ENCODE results near the gene CCDC157. TPM values are rescaled to one million over a fixed set of nuclear protein-coding genes. Genes with fewer than 3 reads are reported as not detected.

The CCDC157 gene
- total and polyA plus RNA-seq, 2 of the 4 experiments (the other 2 are of a cell fraction), result 0.90 to 2.2 TPM

DNA sequence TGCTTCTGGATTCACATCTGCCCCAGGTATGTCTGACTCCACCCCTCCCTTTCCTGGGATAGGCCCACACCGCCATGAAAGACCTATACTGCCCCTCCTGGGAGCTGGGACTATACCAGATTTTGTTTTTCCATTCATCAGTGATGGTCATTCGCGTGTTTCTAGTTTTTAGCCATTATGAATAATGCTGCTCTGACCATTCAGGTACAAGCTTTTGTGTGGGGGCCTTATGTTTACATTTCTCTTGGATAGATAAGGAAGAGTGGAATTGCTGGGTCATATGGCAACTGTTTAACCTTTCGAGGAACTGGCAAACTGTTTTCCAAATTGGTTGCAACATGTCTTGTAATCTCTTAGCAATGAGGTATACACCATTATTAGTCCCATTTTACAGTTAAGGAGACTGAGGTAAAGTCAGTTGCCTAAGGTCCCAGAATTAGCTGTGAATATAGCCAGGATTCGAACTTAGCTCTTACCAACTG, 28.9 kb upstream of the CCDC157 start:
- ATAC-seq (ENCODE audit: low read depth), result no peak
- POLR2A ChIA-PET (ENCODE audit: unreplicated experiment), result no interaction called here

More for the DNA sequence above, 28.9 kb upstream of the CCDC157 start:
- intact Hi-C loops (cut with micrococcal nuclease) (loop anchor here (2.0 kb wide), 1 partner anchor 39 kb away; the partner anchor contains the start of gene CASTOR1), dilution Hi-C loops (cut with HindIII; ENCODE audit: low sequenced_read_pairs, unreplicated experiment) (no loop called here), in situ Hi-C loops (cut with MboI; ENCODE audit: low sequenced_read_pairs) (no loop called here)
- CTCF ChIA-PET, result no interaction called here
- H4K91ac ChIP-seq (ENCODE audit: insufficient read depth, low read depth, low read length), result no peak overlapping the region
- no peaks in the 10 kb centered on the region for H3K27me3 ChIP-seq (ENCODE audit: control insufficient read depth, insufficient read depth, low read length)
- H2BK20ac ChIP-seq (ENCODE audit: low read depth, low read length), result no peak overlapping the region
- no peak overlapping the region for H2BK15ac ChIP-seq (ENCODE audit: low read depth, low read length)
- H2AK9ac ChIP-seq (replicated peaks; ENCODE audit: low read depth, low read length, poor library complexity), result no peak overlapping the region
- no peak overlapping the region for H3K4me3 ChIP-seq (ENCODE audit: insufficient read depth, low read depth, low read length)
- H2AK5ac ChIP-seq (ENCODE audit: low read depth, low read length), result no peak overlapping the region
- H4K5ac ChIP-seq (ENCODE audit: low read depth, low read length), result no peak overlapping the region
- no peak overlapping the region for H3K56ac ChIP-seq (ENCODE audit: extremely low read depth, insufficient read depth, low read length)
- no TSS peak for BruUV-seq (replicated peaks)
- no peak overlapping the region for H4K8ac ChIP-seq (ENCODE audit: low read depth in 2 of 2, low read length in 2 of 2)
- H3K23ac ChIP-seq (ENCODE audit: low read depth, low read length), result no peak overlapping the region
- 67% methylated on average over 1 of the region's 5 CpGs; no CpG with 5 or more reads in 1 of the 2 experiments for WGBS, 2 experiments (ENCODE audit: extremely low coverage in 2 of 2, insufficient read length in 1 of 2)
- no peak overlapping the region for H3K4me2 ChIP-seq (ENCODE audit: low read depth, low read length)
- H3K9me1 ChIP-seq (ENCODE audit: insufficient read depth, low read length), result peaks cover 27% of the 10 kb centered on the region
- 0 out of 2 replicates have a peak, but pooled peaks have one; percentile 10 for TF ChIP-seq RAD21 (IDR thresholded peaks at IDR 0.05; ENCODE audit: low read length)
- TF ChIP-seq BHLHE40 (IDR thresholded peaks at IDR 0.05; ENCODE audit: low read depth, low read length), result no peak
- TF ChIP-seq, protein P1, sequence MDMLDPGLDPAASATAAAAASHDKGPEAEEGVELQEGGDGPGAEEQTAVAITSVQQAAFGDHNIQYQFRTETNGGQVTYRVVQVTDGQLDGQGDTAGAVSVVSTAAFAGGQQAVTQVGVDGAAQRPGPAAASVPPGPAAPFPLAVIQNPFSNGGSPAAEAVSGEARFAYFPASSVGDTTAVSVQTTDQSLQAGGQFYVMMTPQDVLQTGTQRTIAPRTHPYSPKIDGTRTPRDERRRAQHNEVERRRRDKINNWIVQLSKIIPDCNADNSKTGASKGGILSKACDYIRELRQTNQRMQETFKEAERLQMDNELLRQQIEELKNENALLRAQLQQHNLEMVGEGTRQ (IDR thresholded peaks at IDR 0.05; ENCODE audit: low read depth, low read length), result no peak
- TF ChIP-seq, protein P2, sequence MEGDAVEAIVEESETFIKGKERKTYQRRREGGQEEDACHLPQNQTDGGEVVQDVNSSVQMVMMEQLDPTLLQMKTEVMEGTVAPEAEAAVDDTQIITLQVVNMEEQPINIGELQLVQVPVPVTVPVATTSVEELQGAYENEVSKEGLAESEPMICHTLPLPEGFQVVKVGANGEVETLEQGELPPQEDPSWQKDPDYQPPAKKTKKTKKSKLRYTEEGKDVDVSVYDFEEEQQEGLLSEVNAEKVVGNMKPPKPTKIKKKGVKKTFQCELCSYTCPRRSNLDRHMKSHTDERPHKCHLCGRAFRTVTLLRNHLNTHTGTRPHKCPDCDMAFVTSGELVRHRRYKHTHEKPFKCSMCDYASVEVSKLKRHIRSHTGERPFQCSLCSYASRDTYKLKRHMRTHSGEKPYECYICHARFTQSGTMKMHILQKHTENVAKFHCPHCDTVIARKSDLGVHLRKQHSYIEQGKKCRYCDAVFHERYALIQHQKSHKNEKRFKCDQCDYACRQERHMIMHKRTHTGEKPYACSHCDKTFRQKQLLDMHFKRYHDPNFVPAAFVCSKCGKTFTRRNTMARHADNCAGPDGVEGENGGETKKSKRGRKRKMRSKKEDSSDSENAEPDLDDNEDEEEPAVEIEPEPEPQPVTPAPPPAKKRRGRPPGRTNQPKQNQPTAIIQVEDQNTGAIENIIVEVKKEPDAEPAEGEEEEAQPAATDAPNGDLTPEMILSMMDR (conservative IDR thresholded peaks at IDR 0.05; ENCODE audit: low read depth, low read length), result peak; percentile 13; the same call in 1 of the 2 replicates
- H3K18ac ChIP-seq (ENCODE audit: low read depth, low read length), result no peak overlapping the region
- no peaks in the 10 kb centered on the region for H3K9me3 ChIP-seq (ENCODE audit: control insufficient read depth, insufficient read depth, low read length)
- peaks cover 26% of the 10 kb centered on the region for H3K4me1 ChIP-seq (ENCODE audit: control insufficient read depth, insufficient read depth, low read length)
- no peak overlapping the region for H2BK5ac ChIP-seq (ENCODE audit: low read depth, low read length, poor library complexity, severe bottlenecking)
- no peak overlapping the region for H2AFZ ChIP-seq (replicated peaks; ENCODE audit: low read length, poor library complexity)
- peaks cover 28% of the 10 kb centered on the region for H4K20me1 ChIP-seq (ENCODE audit: insufficient read depth, low read length)
- peaks cover 19 to 37% of the 10 kb centered on the region in 2 experiments for H3K79me1 ChIP-seq (ENCODE audit: low read depth in 1 of 2, low read length in 2 of 2)
- no peak overlapping the region for H3K14ac ChIP-seq (replicated peaks; ENCODE audit: low read depth, low read length)
- no peak overlapping the region for H2BK120ac ChIP-seq (ENCODE audit: low read depth, low read length)
- H3K4ac ChIP-seq (ENCODE audit: low read depth, low read length), result no peak overlapping the region
- peaks cover 13% of the 10 kb centered on the region for H3K36me3 ChIP-seq (ENCODE audit: control insufficient read depth, insufficient read depth, low read length)
- DNase-seq, result no peak
- H3K27ac ChIP-seq (ENCODE audit: insufficient read depth, low read length), result no peak overlapping the region
- H3K9ac ChIP-seq (ENCODE audit: low read depth, low read length), result no peak overlapping the region

Measured in IMR-90 (cell line).